HG02852 (cell line): ENCODE results near the gene SLC16A2.

Source experiments
- ATAC-seq: cut with Tn5 transposase; IDR thresholded peaks from one replicate; pipeline ENCODE4 v1.9.1; 2021; ENCODE audit warnings: mild to moderate bottlenecking, moderate library complexity; ENCODE audit not compliant: unreplicated experiment

Gene SLC16A2

GRCh38 chrX:74535408-74536151, 114.3 kb downstream of the SLC16A2 start:
- ATAC-seq: peak; percentile 35

- ATAC-seq: peak; percentile 58
Measured at GRCh38 chrX:74536152-74536831, 115.0 kb downstream of the SLC16A2 start.

- ATAC-seq: peak; percentile 16
Measured at GRCh38 chrX:74536832-74537371, 115.6 kb downstream of the SLC16A2 start.

- ATAC-seq: no peak
Measured at GRCh38 chrX:74540635-74541249, 119.4 kb downstream of the SLC16A2 start.

GRCh38 chrX:74545880-74546523, 124.7 kb downstream of the SLC16A2 start:
- no peak for ATAC-seq

- ATAC-seq: no peak
Measured at GRCh38 chrX:74546984-74547383, 125.7 kb downstream of the SLC16A2 start.

GRCh38 chrX:74550295-74550802, 129.1 kb downstream of the SLC16A2 start:
- peak; percentile 82 for ATAC-seq

GRCh38 chrX:74551934-74552333, 130.6 kb downstream of the SLC16A2 start:
- no peak for ATAC-seq

- no peak for ATAC-seq
Measured at GRCh38 chrX:74557378-74557777, 136.1 kb downstream of the SLC16A2 start.

GRCh38 chrX:74578137-74578536, 156.8 kb downstream of the SLC16A2 start:
- ATAC-seq: peak; percentile 47

GRCh38 chrX:74579597-74580198, 158.4 kb downstream of the SLC16A2 start:
- no peak for ATAC-seq
